Measurements from ENCODE around the gene CLEC3B. TPM values are rescaled to one million over a fixed set of nuclear protein-coding genes. Genes with fewer than 3 reads are reported as not detected.

The CLEC3B gene
- total RNA-seq, 1 experiment from 2014 or later, result not detected

- Histone ChIP-seq H3K79me2 (ENCODE audit: low read depth) (no peaks in the 10 kb centered on the region), H3K27ac (no peak overlapping the region), H3F3A (ENCODE audit: insufficient read depth, low read depth) (no peaks in the 10 kb centered on the region), H3K9me2 (ENCODE audit: insufficient read depth) (no peaks in the 10 kb centered on the region), H3K9me3 (ENCODE audit: insufficient read depth, low read depth) (no peaks in the 10 kb centered on the region), H2AFZ (no peak overlapping the region), H3K4me3 (no peak overlapping the region), H3K4me2 (no peak overlapping the region), H4K20me1 (ENCODE audit: insufficient read depth) (no peaks in the 10 kb centered on the region), H3K36me3 (ENCODE audit: low read depth) (0 out of 2 replicates have a peak, but pooled peaks cover 4% of the 10 kb centered on the region), H3K27me3 (ENCODE audit: insufficient read depth, low read depth) (no peaks in the 10 kb centered on the region), H3K4me1 (replicated peaks; ENCODE audit: insufficient read depth) (no peaks in the 10 kb centered on the region)
- ChIA-PET CTCF (no interaction called here), POLR2A (ENCODE audit: unreplicated experiment) (no interaction called here)
- TF ChIP-seq CTCF (conservative IDR thresholded peaks at IDR 0.05), result no peak
- TF ChIP-seq EZH2 (IDR thresholded peaks at IDR 0.05; ENCODE audit: low read depth), result no peak
- DNase-seq, result no peak
- no TSS peak for BruUV-seq (replicated peaks)
- intact Hi-C loops (cut with micrococcal nuclease; ENCODE audit: unreplicated experiment), result no loop called here
Observed at GRCh38 chr3:45009868-45010267, 16.2 kb upstream of the CLEC3B start.

DNA sequence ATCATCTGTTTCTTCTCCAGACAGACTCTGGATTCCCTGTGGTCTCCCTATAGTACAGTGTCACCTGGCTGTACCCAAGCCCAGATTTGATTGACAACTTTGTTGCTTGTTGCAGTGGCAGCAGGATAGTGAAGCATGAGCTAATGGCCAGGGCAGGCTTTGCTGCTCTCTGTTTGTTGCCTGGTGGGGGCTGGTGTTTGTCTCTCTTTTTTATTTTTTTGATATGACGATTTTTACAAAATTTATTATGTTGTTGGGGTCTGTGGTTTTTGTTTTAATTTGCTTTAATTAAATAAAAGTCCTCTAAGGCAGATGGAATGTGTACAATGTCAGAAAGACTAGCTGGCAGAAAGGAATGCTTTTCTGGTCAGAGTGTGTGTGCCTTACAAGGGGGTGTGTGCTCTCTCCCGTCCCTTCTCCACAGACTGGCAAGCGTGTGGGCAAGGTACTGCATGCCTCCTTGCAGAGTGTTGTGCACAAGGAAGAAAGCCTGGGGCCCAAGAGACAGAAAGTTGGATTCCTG, 15.2 kb upstream of the CLEC3B start:
- Histone ChIP-seq H3K27ac (no peak overlapping the region), H3K79me2 (ENCODE audit: low read depth) (no peaks in the 10 kb centered on the region)
- CTCF ChIA-PET, result no interaction called here

DNA sequence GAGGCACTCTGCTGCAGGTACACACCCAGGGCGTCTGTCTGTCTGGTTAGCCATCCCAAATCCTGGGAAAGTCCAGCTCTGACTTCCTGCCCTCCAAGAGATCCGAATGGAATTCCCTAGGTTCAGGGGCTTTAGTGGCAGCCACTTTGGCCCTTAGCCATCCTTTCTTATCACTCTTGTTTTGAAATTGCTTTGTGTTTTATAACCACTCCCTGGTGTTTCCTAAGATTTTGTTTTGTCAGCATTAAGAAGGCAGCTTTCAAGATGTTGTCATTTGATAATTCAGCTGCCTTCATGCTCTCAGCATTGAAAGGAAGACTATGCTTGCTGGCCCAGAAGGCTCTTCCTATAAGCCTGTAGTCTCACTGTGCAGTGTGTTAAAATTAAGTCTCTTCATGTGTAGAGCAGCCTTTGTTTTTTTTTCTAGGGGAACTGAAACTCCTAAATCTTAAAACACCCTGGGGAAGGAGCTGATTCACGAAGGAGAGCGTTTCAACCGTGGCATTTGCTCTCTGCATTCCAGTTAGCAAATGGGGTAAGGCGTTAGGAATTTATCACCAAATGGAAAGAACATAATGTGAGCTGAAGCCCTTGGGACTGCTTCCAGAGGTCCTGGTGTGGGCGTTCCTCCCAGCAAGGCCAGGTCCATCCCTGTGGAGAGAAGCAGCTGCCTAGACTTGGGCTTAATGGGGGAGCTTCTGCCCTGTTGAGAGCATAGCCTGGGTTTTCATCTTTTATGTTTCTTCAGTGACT, 14.2 kb upstream of the CLEC3B start:
- DNase-seq, result no peak
- Histone ChIP-seq H3K9me3 (ENCODE audit: insufficient read depth, low read depth) (no peaks in the 10 kb centered on the region), H3K27ac (no peak overlapping the region), H3K4me1 (replicated peaks; ENCODE audit: insufficient read depth) (no peaks in the 10 kb centered on the region), H3K9me2 (ENCODE audit: insufficient read depth) (no peaks in the 10 kb centered on the region), H3K4me3 (no peak overlapping the region), H3K27me3 (ENCODE audit: insufficient read depth, low read depth) (no peaks in the 10 kb centered on the region), H3K4me2 (no peak overlapping the region), H2AFZ (no peak overlapping the region), H3F3A (ENCODE audit: insufficient read depth, low read depth) (no peaks in the 10 kb centered on the region), H4K20me1 (ENCODE audit: insufficient read depth) (no peaks in the 10 kb centered on the region), H3K36me3 (ENCODE audit: low read depth) (0 out of 2 replicates have a peak, but pooled peaks cover 4% of the 10 kb centered on the region), H3K79me2 (ENCODE audit: low read depth) (no peaks in the 10 kb centered on the region)
- BruUV-seq (replicated peaks), result no TSS peak
- ChIA-PET POLR2A (ENCODE audit: unreplicated experiment) (interaction anchor here (0.7 kb wide), 1 partner anchor 1068 kb away, joined by 4 read pairs; no protein-coding TSS in a partner anchor), CTCF (no interaction called here)
- intact Hi-C loops (cut with micrococcal nuclease; ENCODE audit: unreplicated experiment), result no loop called here
- TF ChIP-seq EZH2 (IDR thresholded peaks at IDR 0.05; ENCODE audit: low read depth) (no peak), CTCF (conservative IDR thresholded peaks at IDR 0.05) (no peak)

More for the DNA sequence above, 15.2 kb upstream of the CLEC3B start:
- intact Hi-C loops (cut with micrococcal nuclease; ENCODE audit: unreplicated experiment), result no loop called here
- H3F3A ChIP-seq (ENCODE audit: insufficient read depth, low read depth), result no peaks in the 10 kb centered on the region
- H3K9me2 ChIP-seq (ENCODE audit: insufficient read depth), result no peaks in the 10 kb centered on the region
- no peaks in the 10 kb centered on the region for H4K20me1 ChIP-seq (ENCODE audit: insufficient read depth)
- H3K9me3 ChIP-seq (ENCODE audit: insufficient read depth, low read depth), result no peaks in the 10 kb centered on the region
- TF ChIP-seq CTCF (conservative IDR thresholded peaks at IDR 0.05), result no peak
- H2AFZ ChIP-seq, result no peak overlapping the region
- no peak overlapping the region for H3K4me2 ChIP-seq
- BruUV-seq (replicated peaks), result no TSS peak
- POLR2A ChIA-PET (ENCODE audit: unreplicated experiment), result no interaction called here
- no peak for DNase-seq
- 0 out of 2 replicates have a peak, but pooled peaks cover 4% of the 10 kb centered on the region for H3K36me3 ChIP-seq (ENCODE audit: low read depth)
- no peaks in the 10 kb centered on the region for H3K4me1 ChIP-seq (replicated peaks; ENCODE audit: insufficient read depth)
- no peaks in the 10 kb centered on the region for H3K27me3 ChIP-seq (ENCODE audit: insufficient read depth, low read depth)
- H3K4me3 ChIP-seq, result no peak overlapping the region

Data from PC-9 (cell line).